ENCODE data around the gene C12orf60. TPM values are rescaled to one million over a fixed set of nuclear protein-coding genes. Genes with fewer than 3 reads are reported as not detected.

The C12orf60 gene
- polyA plus RNA-seq, 3 donors = 0.11 to 0.46 TPM; not detected in 1

GRCh38 chr12:14844401-14844800, 40.9 kb downstream of the C12orf60 start:
- H3K27ac ChIP-seq (ENCODE audit: low read depth in 1 of 2, low read length in 2 of 2) = no peak overlapping the region
- Mint-ChIP-seq H3K4me3 (no peak overlapping the region), H3K27ac (no peak overlapping the region), H3K4me1 (peaks cover 2% of the 10 kb centered on the region), H3K27me3 (ENCODE audit: low read depth in 3 of 3) (peaks cover 0 to 2% (median 0%) of the 10 kb centered on the region in 3 donors), H3K36me3 (no peaks in the 10 kb centered on the region), H3K9me3 (peaks cover 0 to under 1% (median 0%) of the 10 kb centered on the region in 7 donors)
- no peaks in the 10 kb centered on the region for H3K36me3 ChIP-seq (replicated peaks in 1 of 2; ENCODE audit: control insufficient read depth in 1 of 2, insufficient read depth in 2 of 2, low read length in 2 of 2)
- no peaks in the 10 kb centered on the region for H4K20me1 ChIP-seq (ENCODE audit: insufficient read depth, low read length)
- no peaks in the 10 kb centered on the region for H3K79me2 ChIP-seq (ENCODE audit: insufficient read depth, low read length)
- H3K27me3 ChIP-seq (ENCODE audit: control insufficient read depth in 2 of 2, insufficient read depth in 2 of 2, low read length in 2 of 2) = no peaks in the 10 kb centered on the region
- no peak overlapping the region for H3K9ac ChIP-seq (ENCODE audit: insufficient read depth, low read length, poor library complexity, severe bottlenecking)
- H3K4me3 ChIP-seq (replicated peaks in 1 of 3; ENCODE audit: low read depth in 2 of 3, low read length in 3 of 3) = no peak overlapping the region
- no peaks in the 10 kb centered on the region for H3K4me1 ChIP-seq (ENCODE audit: control insufficient read depth in 1 of 2, insufficient read depth in 2 of 2, low read length in 2 of 2)
- no peak for DNase-seq
- H2AFZ ChIP-seq (ENCODE audit: insufficient read depth, low read depth, low read length, poor library complexity, severe bottlenecking) = no peak overlapping the region
- intact Hi-C loops (cut with micrococcal nuclease) = loop anchor here in 1 of 2 donors (10.0 kb wide), 1 partner anchor 90 kb away; the partner anchor contains the start of gene ERP27
- TF ChIP-seq CTCF (IDR thresholded peaks at IDR 0.05) = no peak
- H3K9me3 ChIP-seq (replicated peaks in 1 of 2; ENCODE audit: control insufficient read depth in 1 of 2, insufficient read depth in 1 of 2, low read length in 2 of 2) = no peaks in the 10 kb centered on the region
- H3K4me2 ChIP-seq (replicated peaks; ENCODE audit: extremely low read depth, low read length, poor library complexity, severe bottlenecking) = no peak overlapping the region

- H3K9me3 ChIP-seq (replicated peaks in 1 of 2; ENCODE audit: control insufficient read depth in 1 of 2, insufficient read depth in 1 of 2, low read length in 2 of 2) = no peaks in the 10 kb centered on the region
- peaks cover 0 to 2% (median 0%) of the 10 kb centered on the region in 3 donors for H3K27me3 Mint-ChIP-seq (ENCODE audit: low read depth in 3 of 3)
- intact Hi-C loops (cut with micrococcal nuclease) = loop anchor here (5.0 to 10.0 kb wide), 2 partner anchors 89 to 152 kb away; partner anchors contain the start of gene ERP27 (in 1 of the 2)
- H3K27ac Mint-ChIP-seq = no peak overlapping the region
- peak; percentile 21 to 52 (median 43) for DNase-seq
- WGBS (ENCODE audit: insufficient coverage) = 22% methylated on average over 1 of the region's 3 CpGs
- no peaks in the 10 kb centered on the region for H3K79me2 ChIP-seq (ENCODE audit: insufficient read depth, low read length)
- H3K9ac ChIP-seq (ENCODE audit: insufficient read depth, low read length, poor library complexity, severe bottlenecking) = no peak overlapping the region
- H4K20me1 ChIP-seq (ENCODE audit: insufficient read depth, low read length) = no peaks in the 10 kb centered on the region
- no peaks in the 10 kb centered on the region for H3K36me3 ChIP-seq (replicated peaks in 1 of 2; ENCODE audit: control insufficient read depth in 1 of 2, insufficient read depth in 2 of 2, low read length in 2 of 2)
- no peaks in the 10 kb centered on the region for H3K4me1 ChIP-seq (ENCODE audit: control insufficient read depth in 1 of 2, insufficient read depth in 2 of 2, low read length in 2 of 2)
- H3K36me3 Mint-ChIP-seq = no peaks in the 10 kb centered on the region
- peak overlapping the region; percentile 21 for H2AFZ ChIP-seq (ENCODE audit: insufficient read depth, low read depth, low read length, poor library complexity, severe bottlenecking)
- H3K4me1 Mint-ChIP-seq = peaks cover 2% of the 10 kb centered on the region
- H3K9me3 Mint-ChIP-seq = no peaks in the 10 kb centered on the region
- H3K27me3 ChIP-seq (ENCODE audit: control insufficient read depth in 2 of 2, insufficient read depth in 2 of 2, low read length in 2 of 2) = no peaks in the 10 kb centered on the region
- H3K4me2 ChIP-seq (replicated peaks; ENCODE audit: extremely low read depth, low read length, poor library complexity, severe bottlenecking) = no peak overlapping the region
- no peak overlapping the region for H3K27ac ChIP-seq (ENCODE audit: low read depth in 1 of 2, low read length in 2 of 2)
- H3K4me3 Mint-ChIP-seq = no peak overlapping the region
- TF ChIP-seq CTCF (IDR thresholded peaks at IDR 0.05) = peak; percentile 74
- no peak overlapping the region for H3K4me3 ChIP-seq (replicated peaks in 1 of 3; ENCODE audit: low read depth in 2 of 3, low read length in 3 of 3)
Measured at GRCh38 chr12:14845350-14845750, 41.9 kb downstream of the C12orf60 start.

All from CD14-positive monocyte (primary cell).